ENCODE results near the gene CLIC1. TPM values are rescaled to one million over a fixed set of nuclear protein-coding genes. Genes with fewer than 3 reads are reported as not detected.
A peak's percentile ranks its signal among the peaks of the same experiment; 100 is the strongest.
"Not testable (repeated sequence)": the region's sequence is repeated elsewhere in the genome, so short reads cannot be mapped to it uniquely, and the experiment has no call there.

The CLIC1 gene
- total RNA-seq, 2 experiments from 2014 or later, result 525 to 561 TPM

DNA sequence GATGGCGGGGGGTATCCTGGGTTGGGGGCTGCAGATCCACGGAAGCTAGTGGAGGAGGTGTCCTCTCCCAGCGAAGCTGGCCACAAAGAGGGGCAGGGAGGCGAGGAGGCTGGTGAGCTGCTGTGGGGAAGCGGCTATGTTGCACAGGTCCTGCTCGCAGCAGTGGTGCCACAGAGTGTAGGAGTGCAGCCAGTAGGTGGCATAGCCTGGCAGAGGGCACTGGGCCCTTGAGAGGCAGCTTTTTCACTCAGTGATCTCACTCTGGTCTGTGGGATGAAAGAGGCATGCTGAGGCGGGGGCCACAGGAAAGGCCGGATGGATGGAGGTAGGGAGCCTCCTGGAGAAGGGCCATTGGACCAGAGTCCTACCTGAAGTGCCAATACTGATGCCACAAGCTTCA, 24.0 kb downstream of the CLIC1 start:
- H3K27me3 Mint-ChIP-seq, result peaks cover 7% of the 10 kb centered on the region
- peak; percentile 38 for DNase-seq
- CTCF ChIA-PET, result interaction anchor here (0.7 to 2.6 kb wide), 5 partner anchors 9 to 113 kb away, joined by 3 to 13 read pairs (median 3); partner anchors contain the start of genes ABHD16A, DDAH2, LY6G6C and MPIG6B
- no peak overlapping the region for H3K4me3 Mint-ChIP-seq
- H3K36me3 Mint-ChIP-seq (ENCODE audit: low read depth), result no peaks in the 10 kb centered on the region
- H3K4me1 Mint-ChIP-seq, result peaks cover 29% of the 10 kb centered on the region
- H3K27ac Mint-ChIP-seq, result peak overlapping the region; percentile 25
- no peaks in the 10 kb centered on the region for H3K9me3 Mint-ChIP-seq
- POLR2A ChIA-PET, result no interaction called here

DNA sequence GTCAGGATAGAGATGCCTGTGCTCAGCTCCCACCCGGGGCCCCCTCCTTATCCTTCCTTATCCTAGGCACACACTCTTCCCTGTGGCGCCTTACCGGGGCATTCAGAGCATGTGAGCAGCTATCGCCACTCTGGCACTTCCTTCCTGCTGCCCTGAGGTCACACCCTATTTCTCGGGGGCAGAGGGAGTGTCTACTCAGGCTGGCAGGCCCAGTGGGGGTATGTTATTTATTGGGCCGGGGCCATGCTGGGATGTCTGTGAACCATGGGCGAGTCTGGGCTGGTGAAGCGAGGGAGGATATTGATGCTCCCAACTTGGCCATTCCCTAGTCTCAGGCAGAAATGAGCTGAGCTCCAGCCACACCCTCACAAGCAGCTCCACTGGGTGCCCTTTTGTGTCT, 25.1 kb downstream of the CLIC1 start:
- no peak overlapping the region for H3K4me3 Mint-ChIP-seq
- no peaks in the 10 kb centered on the region for H3K9me3 Mint-ChIP-seq
- CTCF ChIA-PET, result interaction anchor here (0.5 to 1.4 kb wide), 6 partner anchors 8 to 145 kb away, joined by 3 read pairs; partner anchors contain the start of genes ABHD16A and DDAH2
- peaks cover 29% of the 10 kb centered on the region for H3K4me1 Mint-ChIP-seq
- peak overlapping the region; percentile 72 for H3K27ac Mint-ChIP-seq
- H3K27me3 Mint-ChIP-seq, result peaks cover 7% of the 10 kb centered on the region
- H3K36me3 Mint-ChIP-seq (ENCODE audit: low read depth), result no peaks in the 10 kb centered on the region
- POLR2A ChIA-PET, result no interaction called here
- DNase-seq, result no peak

DNA sequence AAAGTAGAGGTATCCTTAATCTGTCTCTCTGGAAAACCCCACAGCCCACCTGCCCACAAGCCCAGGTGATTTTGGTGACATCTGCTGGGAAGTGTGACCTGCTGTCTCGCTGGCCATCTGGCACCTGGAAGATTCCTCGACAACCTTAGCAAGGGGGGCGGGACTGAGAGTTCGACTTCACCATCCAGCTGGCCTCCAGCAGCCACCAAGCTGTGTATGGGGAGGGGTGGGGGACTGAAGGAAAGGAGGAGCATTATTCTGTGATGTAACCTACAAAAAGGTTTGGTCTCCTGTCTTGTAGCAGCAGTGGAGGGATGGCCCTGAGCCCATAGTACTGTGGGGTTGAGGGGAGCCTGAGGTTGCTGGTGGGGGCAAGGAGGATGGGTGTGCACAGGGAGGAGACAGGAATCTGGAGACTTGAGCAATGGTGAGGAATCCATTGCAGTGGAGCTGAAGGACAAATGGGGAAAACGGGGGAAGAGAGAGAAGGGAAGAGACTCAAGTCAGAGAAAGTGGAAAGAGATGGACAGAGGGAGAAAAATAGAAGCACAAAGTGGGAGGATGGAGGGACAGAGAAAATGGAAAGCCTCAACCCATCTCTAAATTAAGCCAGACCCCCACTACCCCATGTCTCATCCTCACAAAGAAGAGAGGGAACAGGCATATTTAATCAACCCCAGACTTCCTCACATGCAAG, 25.7 kb downstream of the CLIC1 start:
- ChIA-PET POLR2A (no interaction called here), CTCF (interaction anchor here (0.5 to 1.1 kb wide), 3 partner anchors 17 to 144 kb away, joined by 3 read pairs; no protein-coding TSS in a partner anchor)
- Mint-ChIP-seq H3K9me3 (no peaks in the 10 kb centered on the region), H3K36me3 (ENCODE audit: low read depth) (no peaks in the 10 kb centered on the region), H3K4me3 (no peak overlapping the region), H3K27me3 (peaks cover 7% of the 10 kb centered on the region), H3K4me1 (peaks cover 29% of the 10 kb centered on the region), H3K27ac (peak overlapping the region; percentile 48)
- DNase-seq, result no peak

DNA sequence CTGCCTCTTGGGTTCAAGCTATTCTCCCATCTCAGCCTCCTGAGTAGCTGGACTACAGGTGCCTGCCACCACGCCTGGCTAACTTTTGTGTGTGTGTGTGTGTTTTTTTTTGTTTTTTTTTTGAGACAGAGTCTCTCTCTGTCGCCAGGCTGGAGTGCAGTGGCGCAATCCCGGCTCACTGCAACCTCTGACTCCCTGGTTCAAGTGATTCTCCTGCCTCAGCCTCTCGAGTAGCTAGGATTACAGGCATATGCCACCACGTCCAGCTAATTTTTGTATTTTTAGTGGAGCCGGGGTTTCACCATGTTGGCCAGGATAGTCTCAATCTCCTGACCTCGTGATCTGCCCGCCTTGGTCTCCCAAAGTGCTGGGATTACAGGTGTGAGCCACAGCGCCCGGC, 27.2 kb downstream of the CLIC1 start:
- CTCF ChIA-PET, result interaction anchor here (1.2 kb wide), 1 partner anchor 22 kb away, joined by 6 read pairs; no protein-coding TSS in a partner anchor
- peaks cover 29% of the 10 kb centered on the region for H3K4me1 Mint-ChIP-seq
- H3K27me3 Mint-ChIP-seq; H3K9me3 Mint-ChIP-seq; DNase-seq; H3K4me3 Mint-ChIP-seq; H3K27ac Mint-ChIP-seq; POLR2A ChIA-PET; H3K36me3 Mint-ChIP-seq (ENCODE audit: low read depth): not testable (repeated sequence)

DNA sequence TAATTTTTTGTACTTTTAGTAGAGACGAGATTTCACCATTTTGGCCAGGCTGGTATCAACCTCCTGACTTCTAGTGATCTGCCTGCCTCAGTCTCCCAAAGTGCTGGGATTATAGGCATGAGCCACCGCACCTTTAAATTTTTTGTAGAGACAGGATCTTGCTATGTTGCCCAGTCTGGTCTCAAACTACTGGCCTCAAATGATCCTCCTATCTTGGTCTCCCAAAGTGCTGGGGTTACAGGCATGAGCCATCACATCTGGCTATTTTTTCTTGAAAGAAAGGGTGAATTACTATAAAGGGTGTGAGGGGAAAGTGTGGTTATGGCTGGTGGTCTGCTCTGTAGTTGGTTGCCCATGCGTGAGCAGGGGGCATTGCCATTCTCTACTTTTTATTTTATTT, 28.1 kb downstream of the CLIC1 start:
- POLR2A ChIA-PET, result no interaction called here

DNA sequence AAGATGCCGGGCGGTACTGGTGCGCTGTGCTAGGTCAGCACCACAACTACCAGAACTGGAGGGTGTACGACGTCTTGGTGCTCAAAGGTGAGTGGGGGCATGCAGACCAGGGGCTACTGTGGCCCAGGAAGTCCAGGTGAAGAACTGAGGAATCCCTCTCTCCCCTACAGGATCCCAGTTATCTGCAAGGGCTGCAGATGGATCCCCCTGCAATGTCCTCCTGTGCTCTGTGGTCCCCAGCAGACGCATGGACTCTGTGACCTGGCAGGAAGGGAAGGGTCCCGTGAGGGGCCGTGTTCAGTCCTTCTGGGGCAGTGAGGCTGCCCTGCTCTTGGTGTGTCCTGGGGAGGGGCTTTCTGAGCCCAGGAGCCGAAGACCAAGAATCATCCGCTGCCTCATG, 28.6 kb downstream of the CLIC1 start:
- no peak overlapping the region for H3K4me3 Mint-ChIP-seq
- no peaks in the 10 kb centered on the region for H3K9me3 Mint-ChIP-seq
- ChIA-PET CTCF (no interaction called here), POLR2A (no interaction called here)
- H3K27ac Mint-ChIP-seq, result no peak overlapping the region
- peaks cover 1% of the 10 kb centered on the region for H3K36me3 Mint-ChIP-seq (ENCODE audit: low read depth)
- peaks cover 1% of the 10 kb centered on the region for H3K27me3 Mint-ChIP-seq
- DNase-seq, result no peak
- H3K4me1 Mint-ChIP-seq, result peaks cover 31% of the 10 kb centered on the region

More for the DNA sequence above, 28.1 kb downstream of the CLIC1 start:
- Mint-ChIP-seq H3K9me3 (no peaks in the 10 kb centered on the region), H3K4me1 (peaks cover 32% of the 10 kb centered on the region), H3K4me3 (no peak overlapping the region), H3K27ac (no peak overlapping the region), H3K36me3 (ENCODE audit: low read depth) (no peaks in the 10 kb centered on the region), H3K27me3 (peaks cover 5% of the 10 kb centered on the region)
- no peak for DNase-seq
- CTCF ChIA-PET, result no interaction called here

DNA sequence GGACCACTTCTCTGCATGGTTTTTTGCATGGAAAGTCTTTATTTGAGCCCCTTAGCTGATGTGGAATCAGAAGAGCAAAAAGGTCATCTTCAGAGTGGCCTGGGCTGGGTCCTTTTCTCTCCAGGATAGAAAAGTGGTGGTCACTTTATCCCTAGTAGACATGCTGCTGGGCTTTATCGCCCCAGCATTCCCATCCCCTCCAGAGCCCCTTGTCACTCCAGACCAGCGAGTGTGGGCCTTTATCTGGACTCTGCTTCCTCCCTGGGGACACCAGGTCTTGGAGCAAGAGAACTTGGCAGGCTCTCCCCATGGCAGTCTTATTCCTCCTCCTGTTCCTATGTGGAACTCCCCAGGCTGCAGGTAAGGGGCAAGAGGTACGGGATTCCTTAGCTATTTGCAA, 29.7 kb downstream of the CLIC1 start, which contains the start of gene LY6G6F:
LY6G6F (plus strand) TSS at position 268 of the 400 bp plus-strand sequence; CDS start at position 309, 41 bp downstream.
- H3K9me3 Mint-ChIP-seq, result no peaks in the 10 kb centered on the region
- H3K4me1 Mint-ChIP-seq, result peaks cover 28% of the 10 kb centered on the region
- POLR2A ChIA-PET, result no interaction called here
- no peak within 1 kb of the TSS for H3K4me3 Mint-ChIP-seq
- CTCF ChIA-PET, result interaction anchor here (0.6 kb wide), 1 partner anchor 194 kb away, joined by 3 read pairs; no protein-coding TSS in a partner anchor
- H3K27ac Mint-ChIP-seq, result no peak within 1 kb of the TSS
- peaks cover 7% of the 10 kb centered on the region for H3K36me3 Mint-ChIP-seq (ENCODE audit: low read depth)
- no peak for DNase-seq
- H3K27me3 Mint-ChIP-seq, result no peaks in the 10 kb centered on the region

DNA sequence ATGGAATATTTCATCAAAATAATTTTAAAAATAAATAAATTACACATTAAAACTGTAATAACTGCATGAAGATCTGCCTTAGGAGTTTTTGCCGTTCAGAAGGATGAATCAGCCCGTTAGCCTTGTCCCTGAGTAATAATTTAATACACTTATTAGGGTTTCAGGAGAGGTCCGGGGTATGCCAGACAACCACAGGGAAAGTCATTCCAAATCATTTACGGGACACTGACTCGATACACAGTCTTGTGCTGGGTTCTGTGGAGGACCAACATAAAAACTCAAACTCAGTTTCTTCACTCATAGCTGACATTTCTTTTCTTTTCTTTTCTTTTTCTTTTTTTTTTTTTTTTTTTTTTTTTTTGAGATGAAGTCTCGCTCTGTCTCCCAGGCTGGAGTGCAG, 30.4 kb downstream of the CLIC1 start:
- no peak overlapping the region for H3K27ac Mint-ChIP-seq
- POLR2A ChIA-PET, result no interaction called here
- H3K4me3 Mint-ChIP-seq, result no peak overlapping the region
- no peak for DNase-seq
- peaks cover 28% of the 10 kb centered on the region for H3K4me1 Mint-ChIP-seq
- H3K9me3 Mint-ChIP-seq, result no peaks in the 10 kb centered on the region
- CTCF ChIA-PET, result interaction anchor here (0.6 kb wide), 2 partner anchors 81 to 195 kb away, joined by 3 read pairs; no protein-coding TSS in a partner anchor
- H3K27me3 Mint-ChIP-seq, result no peaks in the 10 kb centered on the region
- H3K36me3 Mint-ChIP-seq (ENCODE audit: low read depth), result peaks cover 12% of the 10 kb centered on the region

DNA sequence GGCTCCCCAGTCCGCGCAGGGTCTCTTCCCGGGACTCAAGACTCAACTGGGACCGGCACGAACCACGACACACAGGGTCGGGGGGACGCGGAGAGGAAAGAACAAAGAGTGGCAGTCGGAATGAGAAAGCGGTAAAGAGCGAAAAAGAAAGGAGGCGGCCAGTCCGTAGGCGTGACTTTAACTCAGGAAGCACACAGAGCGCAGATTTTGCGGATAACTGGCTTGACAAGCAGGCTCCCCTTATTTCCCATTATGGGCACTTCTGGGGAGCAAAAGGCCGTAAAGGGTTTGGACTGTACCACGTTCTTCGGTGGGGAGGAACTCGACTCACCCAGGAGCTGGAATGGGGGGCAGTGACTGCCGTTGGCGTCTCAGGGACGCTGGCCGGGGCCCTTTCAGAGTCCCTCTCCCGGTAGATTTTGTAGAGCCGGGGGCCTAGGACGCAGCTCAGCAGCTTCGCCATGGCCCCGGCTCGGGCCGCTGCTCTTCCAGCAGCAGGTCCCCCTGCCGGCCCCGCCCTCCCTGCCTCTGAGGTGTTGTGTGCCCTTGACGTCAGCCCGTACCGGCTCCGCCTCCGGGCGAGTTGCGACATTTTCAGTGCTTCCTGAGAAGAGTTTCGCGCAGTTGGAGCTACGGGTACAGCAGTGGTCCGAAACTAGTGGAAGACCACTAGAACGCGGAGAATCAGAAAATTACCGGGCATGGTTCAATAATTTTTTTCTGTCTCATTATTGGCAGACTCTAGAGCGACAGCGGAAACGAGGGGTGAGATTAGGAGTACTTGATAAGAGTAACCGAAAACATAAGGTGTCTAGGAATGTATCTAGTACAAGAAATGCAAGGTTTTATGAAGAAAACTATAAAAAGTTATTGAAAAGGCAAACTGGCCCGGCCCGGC, 33.3 kb downstream of the CLIC1 start, which contains the start of gene ABHD16A:
ABHD16A (minus strand) TSS at position 506 of the 898 bp plus-strand sequence; CDS start at position 463, 43 bp downstream.
- H3K4me3 Mint-ChIP-seq, result peak within 1 kb of the TSS; percentile 96
- peak within 1 kb of the TSS; percentile 96 for H3K27ac Mint-ChIP-seq
- peak; percentile 98 for DNase-seq
- peaks cover 19% of the 10 kb centered on the region for H3K36me3 Mint-ChIP-seq (ENCODE audit: low read depth)
- CTCF ChIA-PET, result interaction anchor here (0.6 to 2.2 kb wide), 9 partner anchors 9 to 273 kb away, joined by 3 to 8 read pairs (median 3); no protein-coding TSS in a partner anchor
- H3K4me1 Mint-ChIP-seq, result peaks cover 26% of the 10 kb centered on the region
- POLR2A ChIA-PET, result interaction anchor here (0.6 to 0.9 kb wide), 2 partner anchors 34 to 388 kb away, joined by 3 to 7 read pairs; no protein-coding TSS in a partner anchor
- no peaks in the 10 kb centered on the region for H3K9me3 Mint-ChIP-seq
- no peaks in the 10 kb centered on the region for H3K27me3 Mint-ChIP-seq

DNA sequence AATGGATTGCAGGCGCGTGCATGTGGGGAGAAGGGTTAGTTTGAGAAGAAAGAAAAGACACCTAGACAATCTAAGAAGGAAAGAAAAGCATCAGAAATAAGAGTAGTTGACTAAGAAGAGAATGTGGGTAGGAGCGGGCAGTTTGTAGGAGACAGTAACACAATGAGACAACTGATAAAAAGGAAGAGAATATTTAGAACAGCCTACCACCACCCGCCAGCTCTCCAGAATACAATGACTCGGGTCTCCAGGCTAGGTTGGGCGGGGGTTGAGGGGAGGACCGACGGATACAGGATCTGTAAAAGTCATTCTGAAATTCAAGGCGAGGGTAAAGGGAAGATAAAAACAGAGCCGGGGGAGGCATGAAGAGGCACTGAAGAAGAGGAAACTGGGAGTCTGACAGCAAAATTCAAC, 33.9 kb downstream of the CLIC1 start:
- Mint-ChIP-seq H3K27ac (peak overlapping the region; percentile 96), H3K4me3 (peak overlapping the region; percentile 96), H3K4me1 (peaks cover 32% of the 10 kb centered on the region), H3K9me3 (no peaks in the 10 kb centered on the region), H3K36me3 (ENCODE audit: low read depth) (peaks cover 24% of the 10 kb centered on the region), H3K27me3 (no peaks in the 10 kb centered on the region)
- DNase-seq, result no peak
- ChIA-PET CTCF (interaction anchor here (0.6 to 2.2 kb wide), 6 partner anchors 9 to 151 kb away, joined by 3 to 8 read pairs (median 3); no protein-coding TSS in a partner anchor), POLR2A (interaction anchor here (0.6 kb wide), 1 partner anchor 388 kb away, joined by 3 read pairs; no protein-coding TSS in a partner anchor)

DNA sequence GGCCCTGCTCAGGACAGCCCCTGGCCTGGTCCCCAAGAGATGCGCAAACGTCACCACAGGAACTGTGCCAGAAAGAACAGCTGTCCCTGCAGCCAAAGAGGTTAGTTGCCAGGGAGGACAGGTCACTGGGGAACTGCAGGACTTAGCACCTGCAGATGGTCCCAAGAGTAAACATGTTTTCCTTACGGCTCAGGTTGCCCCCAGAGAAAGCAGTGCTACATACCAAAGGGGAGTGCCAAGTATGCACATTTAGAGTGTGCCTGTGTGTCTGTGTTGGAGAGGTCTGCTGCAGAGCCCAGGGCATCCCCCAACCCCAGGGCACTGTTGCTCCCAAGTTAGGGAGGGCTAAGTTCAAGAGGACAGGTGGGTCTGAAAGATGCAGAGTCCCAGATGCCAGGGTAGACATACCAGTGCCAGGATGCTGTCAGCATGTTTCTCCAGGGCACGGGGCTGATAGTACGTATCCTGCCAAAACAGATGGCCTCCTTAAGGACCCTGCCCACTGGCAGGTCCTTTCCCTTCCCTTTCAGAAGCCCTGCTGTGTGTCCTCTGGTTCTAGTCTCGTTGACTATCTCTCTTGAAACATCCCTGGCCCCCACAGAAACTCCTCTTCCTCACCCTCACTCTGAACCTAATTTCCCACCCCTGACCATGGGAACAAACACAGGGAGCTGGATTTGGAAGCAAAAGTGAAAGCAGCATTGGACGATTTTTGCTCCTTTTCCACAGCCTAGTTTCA, 34.5 kb downstream of the CLIC1 start:
- ChIA-PET POLR2A (interaction anchor here (0.6 kb wide), 1 partner anchor 389 kb away, joined by 3 read pairs; no protein-coding TSS in a partner anchor), CTCF (interaction anchor here (1.4 to 2.2 kb wide), 2 partner anchors 18 to 68 kb away, joined by 3 to 8 read pairs; no protein-coding TSS in a partner anchor)
- H3K4me1 Mint-ChIP-seq, result peaks cover 35% of the 10 kb centered on the region
- no peaks in the 10 kb centered on the region for H3K27me3 Mint-ChIP-seq
- peaks cover 27% of the 10 kb centered on the region for H3K36me3 Mint-ChIP-seq (ENCODE audit: low read depth)
- no peaks in the 10 kb centered on the region for H3K9me3 Mint-ChIP-seq
- no peak for DNase-seq
- H3K27ac Mint-ChIP-seq, result peak overlapping the region; percentile 96
- peak overlapping the region; percentile 96 for H3K4me3 Mint-ChIP-seq

All from activated CD4-positive, alpha-beta T cell treated with anti-CD3 and anti-CD28 coated beads, Interleukin-2, amount 10 ng/mL, durations not matched to agents 7 days and 5 days (primary cell).